HG03139 (cell line): ENCODE data around the gene INPP4A.

Source experiments
- ATAC-seq: cut with Tn5 transposase; IDR thresholded peaks from one replicate; pipeline ENCODE4 v1.9.1; 2021; ENCODE audit not compliant: unreplicated experiment

Gene INPP4A

DNA sequence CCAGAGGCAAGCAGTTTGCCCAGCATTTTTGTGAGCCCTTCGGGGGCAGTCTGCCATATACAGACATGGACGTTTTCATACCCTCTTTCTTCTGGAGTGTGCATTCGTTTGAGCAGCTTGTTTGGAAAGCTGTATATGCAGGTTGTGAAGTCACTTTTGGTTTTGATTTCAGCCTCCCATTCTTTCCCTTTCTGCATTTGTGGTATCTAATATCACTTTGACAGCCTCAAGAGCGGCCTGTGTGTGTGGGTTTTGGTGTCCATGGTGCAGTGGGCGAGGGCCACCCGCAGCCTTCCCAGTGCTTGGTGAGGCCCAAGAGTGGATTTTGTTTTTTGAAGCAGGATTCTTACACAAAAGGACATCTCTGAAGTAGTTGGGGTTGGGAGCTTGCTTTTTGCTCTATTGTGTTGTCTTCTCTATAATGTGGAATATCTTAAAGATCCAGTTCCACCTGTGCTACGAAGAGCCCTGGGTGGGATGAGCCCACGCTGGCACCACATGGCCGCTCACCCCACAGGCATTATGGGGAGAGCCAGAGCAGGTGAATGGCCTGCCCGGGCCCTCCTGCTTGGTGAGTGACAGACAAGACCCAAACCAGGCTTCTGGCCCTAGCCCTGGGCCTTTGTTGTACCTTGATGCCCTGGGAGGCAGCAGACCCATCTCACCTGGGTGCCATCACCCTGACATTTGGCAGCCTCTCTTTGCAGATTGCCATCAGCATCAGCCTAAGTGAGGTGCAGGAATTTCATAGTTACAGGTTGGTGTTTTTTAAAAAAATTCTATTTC, 29.5 kb downstream of the INPP4A start:
- no peak for ATAC-seq

DNA sequence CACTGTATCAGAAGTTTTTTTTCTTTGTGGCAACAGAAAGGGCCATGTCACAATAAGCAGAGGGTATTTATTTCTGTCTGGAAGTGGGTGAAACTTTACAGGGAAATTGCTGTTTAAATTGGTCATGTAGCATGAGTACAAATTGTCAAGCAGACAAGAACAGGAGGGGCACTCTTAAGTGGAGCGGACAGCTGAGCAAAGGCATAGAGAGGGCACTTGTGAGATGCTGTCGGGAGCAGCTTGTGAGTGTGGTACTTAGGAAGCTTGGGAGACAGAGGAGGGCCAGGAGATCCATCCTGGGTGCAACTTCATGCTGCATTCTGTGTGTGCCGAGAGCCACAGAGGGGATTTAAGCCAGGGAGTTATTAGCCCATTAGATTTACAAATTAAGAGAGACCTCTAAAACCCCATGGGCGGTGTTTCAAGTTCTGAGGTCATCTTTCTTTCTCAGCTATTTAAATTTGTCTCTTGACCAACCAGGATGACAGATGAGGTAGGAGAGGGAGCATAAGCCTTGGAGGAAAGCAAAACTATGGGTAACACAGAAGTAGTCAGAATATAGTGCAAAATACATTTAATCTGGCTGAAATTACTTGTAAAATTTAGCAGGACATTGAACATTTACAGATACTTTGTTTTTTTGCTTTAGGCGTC, 30.4 kb downstream of the INPP4A start:
- no peak for ATAC-seq

DNA sequence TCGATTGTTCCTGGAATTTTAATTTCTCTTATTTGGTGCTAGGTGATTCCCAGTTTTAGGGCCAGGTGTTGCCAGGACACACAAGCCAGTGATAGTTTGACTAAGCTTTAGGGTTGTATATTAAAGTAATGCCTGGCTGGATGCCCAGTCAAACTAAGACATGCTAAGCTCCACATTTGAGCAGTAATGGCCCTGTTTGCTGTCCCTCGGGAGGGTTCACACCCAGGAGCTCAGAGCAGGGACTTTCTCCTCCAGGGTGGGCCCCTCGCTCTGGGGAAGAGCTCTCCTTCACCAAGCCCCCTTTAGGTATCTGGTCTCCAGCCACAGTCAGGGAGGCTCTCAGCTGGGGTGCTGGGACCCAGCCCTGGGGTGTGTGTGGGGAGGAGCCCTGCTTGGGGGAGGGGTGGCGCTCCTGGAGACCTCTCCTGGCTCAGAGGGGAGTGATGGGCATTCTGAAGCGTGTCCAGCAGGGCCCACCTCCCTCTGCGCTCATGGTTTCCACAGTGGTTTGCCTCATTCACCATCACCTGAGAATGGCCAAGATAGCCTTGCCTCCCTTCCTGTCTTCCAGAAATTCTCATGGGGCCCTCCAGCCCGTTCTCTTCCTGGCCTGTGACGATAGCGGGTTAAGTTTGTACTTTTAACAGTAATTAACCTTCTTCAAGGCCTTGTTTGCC, 31.7 kb downstream of the INPP4A start:
- ATAC-seq: no peak

DNA sequence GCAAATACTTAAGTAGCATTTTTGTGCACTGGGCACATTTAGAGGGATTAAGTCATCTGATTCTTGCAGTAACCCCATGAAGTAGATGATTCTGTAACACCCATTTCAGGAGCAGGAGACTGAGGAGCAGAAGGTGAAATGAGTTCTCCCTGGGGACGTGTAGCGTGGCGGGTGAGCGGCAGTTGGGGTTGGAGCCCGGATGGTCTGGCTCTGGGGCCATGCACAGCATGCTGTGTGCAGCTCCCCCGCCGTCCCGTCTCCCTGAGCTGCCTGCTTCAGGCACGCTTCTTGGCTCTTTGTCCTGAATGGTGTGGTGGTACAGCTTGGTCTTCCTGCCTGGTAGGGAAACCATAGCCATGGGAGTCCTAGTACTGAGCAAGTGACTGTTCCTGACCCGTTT, 32.4 kb downstream of the INPP4A start:
- ATAC-seq: no peak

DNA sequence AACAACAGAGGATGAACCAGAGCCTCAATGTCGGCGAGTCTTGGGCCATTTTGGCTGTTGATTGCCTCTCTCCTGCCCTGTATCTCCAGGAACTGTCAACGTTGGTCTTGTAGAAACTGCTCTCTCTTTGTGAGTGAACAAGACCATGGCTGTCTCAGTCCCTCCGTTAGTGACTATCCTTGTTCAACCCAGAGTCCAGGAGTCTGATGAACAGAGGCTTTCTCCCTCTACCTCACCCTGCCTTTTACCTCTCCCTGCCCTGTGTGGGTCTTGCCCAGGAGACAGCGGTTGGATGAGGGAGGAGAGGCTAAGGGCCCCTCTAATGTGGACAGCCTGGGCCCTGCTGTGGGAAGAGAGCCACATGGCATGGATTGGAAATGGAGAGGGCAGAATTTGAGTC, 32.8 kb downstream of the INPP4A start:
- no peak for ATAC-seq

DNA sequence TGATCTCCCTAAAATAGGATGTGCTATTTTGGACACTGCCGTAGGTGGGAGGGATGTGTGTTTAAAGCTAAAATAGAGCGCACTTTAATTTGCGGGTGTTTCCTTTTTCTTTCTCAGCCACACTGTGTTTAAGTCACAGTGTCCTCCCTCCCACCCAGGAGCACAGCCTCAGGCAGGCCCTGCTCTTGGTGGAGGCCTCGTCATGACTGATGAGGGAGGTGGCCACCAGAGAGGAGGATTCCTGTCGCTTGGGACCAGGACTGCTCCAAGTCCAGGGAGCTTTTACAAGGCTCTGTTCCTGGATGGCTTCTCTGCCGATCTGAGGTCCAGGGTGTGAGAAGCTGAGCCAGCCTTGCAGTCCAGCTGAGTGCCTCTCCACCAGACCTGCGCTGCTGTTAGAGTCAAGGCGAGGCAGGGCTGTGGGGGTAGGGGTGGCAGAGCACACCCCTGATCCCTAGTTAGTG, 33.5 kb downstream of the INPP4A start:
- no peak for ATAC-seq

DNA sequence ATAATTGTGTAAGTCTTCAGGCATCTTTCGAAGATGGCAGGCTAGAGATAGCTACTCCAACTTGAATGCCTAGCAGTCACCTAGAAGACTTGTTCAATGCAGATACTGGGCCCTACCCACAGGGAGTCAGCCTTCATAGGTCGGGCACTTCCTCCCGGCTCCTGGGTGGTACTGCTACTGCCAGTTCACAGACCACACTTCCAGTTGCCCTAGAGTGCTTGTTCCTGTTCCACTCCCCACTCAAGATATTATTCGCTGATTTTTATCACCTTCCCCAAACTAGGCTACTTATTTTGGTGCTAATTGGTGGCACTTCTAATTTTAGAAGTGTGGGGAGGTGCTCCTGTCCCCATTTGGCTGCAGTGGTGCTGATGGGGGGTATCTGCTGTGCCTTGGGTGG, 34.2 kb downstream of the INPP4A start:
- no peak for ATAC-seq

DNA sequence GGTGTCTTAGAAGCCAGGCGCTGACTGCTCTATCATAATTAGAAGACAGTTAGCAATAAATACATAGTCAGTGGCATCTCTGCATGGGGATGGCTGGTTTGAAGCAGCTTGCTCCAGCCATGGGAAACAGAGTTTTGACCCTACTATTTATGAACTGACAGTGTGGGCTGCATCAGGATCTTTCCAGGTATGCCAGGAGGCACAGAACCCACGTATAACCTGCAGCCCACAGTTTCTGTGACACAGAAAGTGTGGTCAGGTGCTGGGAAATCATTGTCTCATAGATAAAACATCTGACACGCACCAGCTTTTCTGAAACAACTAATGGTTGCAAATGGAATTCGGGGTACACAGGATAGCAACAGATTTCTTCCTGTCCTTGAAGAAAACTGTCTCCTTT, 34.7 kb downstream of the INPP4A start:
- ATAC-seq: no peak

DNA sequence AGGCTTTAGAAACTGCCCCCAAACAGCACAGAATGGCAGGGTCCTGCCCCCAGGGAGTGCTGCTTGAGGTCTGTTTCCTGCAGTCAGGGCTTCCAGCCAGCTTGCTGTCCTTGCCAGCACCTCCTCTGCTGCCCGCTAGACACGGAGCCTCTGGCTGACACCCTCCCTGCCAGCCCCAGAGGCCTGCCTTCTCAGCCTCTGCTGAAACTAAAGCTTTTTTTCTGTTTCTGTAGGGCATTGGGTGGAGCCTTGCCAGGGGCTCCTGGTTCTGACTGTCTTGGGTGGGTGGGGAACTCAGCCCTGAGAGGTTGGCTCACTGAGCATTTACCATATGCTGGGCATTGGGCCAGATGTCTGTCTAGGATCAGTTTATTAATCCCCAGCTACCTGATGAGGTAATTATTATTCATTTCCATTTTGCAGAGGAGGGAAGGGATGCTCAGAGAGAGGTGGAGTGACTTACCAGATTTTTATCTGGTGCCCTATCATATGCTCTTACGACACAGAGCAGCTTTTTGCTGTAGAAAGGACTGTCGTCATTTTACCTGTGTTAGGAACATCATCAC, 35.4 kb downstream of the INPP4A start:
- no peak for ATAC-seq

DNA sequence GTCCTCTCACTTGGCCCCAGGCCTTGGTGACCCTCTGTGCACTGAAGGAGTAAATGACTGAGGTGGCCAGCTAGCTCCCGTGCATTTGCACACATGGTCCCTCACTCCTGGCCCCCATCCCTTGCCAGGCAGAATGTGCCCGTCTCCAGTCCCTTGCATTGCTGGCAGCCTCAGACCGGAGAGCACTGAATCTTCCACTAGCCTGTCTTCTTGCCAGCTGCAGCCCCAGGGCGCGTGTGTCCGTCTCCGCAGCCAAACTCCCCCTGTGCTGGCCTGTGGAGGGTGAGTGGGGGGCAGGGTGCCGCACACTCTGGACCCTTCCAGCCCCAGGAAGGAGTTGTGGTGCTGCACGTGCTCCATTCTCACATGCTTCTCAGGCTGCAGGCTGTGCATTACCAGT, 35.9 kb downstream of the INPP4A start:
- ATAC-seq: no peak

DNA sequence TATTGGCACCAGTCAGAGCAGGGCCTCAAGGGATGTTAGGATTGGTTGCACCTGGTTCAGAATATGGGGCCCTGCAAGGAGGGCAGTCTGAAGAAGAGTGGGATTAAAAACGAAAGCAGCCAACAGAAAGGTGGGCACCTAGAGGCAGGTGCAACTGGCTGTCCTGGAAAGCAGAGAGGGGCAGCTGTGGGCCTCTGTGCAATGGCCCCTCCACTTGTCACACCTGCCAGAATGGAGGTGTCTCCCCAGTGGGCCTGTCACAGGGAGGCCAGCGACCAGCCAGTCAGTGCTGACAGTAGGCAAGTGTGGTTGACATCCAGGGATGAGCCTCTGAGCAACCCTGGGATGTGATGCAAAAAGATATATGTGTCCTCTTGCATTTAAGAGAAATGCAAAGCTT, 37.7 kb downstream of the INPP4A start:
- ATAC-seq: no peak

DNA sequence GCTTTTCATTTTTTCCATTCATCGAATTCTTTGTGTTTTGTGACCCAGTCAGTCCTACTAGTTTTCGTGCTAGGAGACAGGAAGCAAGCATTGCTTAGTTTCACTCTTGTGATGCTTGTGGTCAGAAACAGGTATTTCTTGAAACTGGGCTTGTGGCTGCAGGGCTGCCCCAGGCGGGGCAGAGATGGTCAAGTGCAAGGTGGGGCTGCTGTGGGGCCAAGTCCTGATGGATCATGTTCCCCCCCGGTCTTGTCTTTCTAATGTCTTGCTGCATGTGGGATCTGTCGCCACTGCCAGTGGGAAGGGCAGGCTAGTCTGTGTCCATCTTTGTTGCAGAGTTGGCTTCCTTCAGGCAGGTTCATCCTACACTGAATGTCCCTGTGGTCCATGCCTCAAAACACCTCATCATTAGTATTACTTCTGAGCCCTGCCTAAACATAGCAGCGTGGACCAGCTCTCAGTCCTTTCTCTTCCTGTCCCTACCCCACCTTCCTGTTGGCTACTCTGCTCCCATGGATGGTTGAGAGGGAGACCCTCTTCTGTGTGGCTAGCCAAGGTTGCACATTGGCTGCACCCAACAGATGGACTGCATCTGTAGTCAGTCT, 38.7 kb downstream of the INPP4A start:
- peak; percentile 52 for ATAC-seq

DNA sequence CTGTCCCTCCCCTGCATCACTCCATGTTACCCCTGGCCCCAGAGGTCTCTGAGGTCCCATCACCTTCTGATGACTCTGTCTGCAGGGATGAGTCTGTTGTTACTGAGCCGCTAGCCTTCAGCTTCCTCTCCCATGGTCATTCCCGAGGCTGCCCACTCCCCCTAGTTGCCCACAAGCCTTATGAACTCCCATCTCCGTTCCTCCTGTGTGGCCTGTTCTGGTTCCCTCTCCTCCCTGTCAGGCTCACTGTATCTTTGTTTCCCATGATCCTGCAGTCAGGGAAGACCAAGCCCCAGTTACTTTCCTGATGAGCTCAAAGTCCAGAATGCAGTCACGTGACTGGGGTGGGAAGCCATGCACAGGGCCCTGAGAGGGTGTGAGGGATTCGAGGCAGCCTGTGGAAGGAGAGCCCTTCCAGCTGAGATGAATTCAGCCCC, 39.5 kb downstream of the INPP4A start:
- no peak for ATAC-seq

DNA sequence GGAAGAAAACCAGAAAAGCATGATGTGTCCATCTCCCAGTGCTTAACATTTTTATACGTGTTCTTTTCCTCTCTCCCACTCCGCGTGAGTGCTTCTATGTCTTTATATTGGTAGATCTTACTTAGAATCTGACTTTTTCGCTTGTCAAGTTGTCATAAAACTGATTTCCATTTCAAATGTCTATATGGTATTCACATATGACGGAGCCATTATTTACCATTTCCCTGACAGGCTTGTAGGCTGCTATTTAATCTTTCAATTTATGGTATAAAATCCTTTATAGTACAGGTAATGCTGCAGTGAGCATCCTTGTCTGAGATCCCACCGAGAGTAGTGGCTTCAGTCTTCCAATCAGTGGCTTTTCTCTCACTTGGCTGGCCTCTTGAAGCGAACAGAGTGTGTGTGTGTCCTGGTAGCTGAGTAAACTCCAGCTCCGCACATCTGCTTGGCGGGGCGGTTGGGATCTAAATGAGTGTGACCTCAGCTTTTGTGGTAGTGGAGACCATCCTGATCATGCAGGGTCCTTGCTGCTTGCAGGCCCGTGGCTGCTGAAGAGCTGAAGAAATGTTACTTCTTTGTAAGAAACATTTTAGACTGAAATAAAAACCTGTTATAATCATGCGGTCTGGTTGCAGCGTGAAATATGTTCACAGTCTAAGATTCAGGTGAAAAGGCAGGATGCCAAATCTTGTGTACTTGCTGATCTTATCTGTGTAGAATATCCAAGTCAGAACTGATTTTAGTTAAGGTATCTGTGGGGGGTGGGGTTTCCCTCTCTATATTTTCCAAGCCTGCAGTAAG, 40.2 kb downstream of the INPP4A start:
- no peak for ATAC-seq

DNA sequence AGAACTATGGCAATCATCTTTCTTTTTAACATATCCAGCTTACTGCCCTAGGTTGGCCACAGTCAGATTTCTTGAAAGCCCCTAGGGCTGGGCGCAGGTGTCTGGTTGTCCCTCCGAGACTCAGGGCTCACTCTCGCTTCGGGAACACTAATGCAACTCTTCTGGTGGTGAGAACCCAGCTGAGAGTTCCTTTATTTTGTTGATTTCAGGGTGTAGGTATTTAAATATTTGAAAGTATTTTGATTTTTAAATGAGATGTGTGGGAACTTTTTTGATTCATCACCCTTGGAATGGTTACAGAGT, 40.7 kb downstream of the INPP4A start:
- ATAC-seq: no peak

DNA sequence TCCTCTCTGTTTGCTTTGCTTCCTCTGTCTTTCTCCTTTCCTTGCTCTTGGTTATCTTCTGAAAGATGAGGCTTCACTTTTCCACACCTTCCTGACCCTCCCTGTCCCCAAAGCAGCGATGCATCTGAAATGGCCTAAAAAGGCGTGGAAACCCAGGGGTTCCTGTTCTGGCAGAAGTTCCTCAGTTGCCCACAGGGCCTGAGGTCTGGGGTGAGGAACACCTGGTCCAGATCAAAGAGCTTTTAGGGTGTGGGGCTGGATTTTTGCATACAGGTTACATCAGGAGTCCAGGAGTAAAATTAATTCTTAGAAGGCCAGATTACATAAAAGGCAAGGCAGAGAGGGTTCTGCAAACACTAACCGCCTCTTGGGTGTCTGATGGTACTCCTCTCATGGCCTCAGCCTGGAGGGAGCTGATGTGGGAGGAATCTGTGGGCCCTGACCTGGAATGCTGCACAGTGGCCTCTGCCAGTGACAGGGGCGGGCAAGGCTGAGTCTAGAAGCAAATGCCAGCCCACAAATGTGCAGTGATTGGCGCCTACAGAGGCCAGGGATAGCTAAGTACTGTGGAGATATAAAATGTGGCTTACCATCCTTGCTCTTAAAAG, 41.8 kb downstream of the INPP4A start:
- ATAC-seq: no peak

DNA sequence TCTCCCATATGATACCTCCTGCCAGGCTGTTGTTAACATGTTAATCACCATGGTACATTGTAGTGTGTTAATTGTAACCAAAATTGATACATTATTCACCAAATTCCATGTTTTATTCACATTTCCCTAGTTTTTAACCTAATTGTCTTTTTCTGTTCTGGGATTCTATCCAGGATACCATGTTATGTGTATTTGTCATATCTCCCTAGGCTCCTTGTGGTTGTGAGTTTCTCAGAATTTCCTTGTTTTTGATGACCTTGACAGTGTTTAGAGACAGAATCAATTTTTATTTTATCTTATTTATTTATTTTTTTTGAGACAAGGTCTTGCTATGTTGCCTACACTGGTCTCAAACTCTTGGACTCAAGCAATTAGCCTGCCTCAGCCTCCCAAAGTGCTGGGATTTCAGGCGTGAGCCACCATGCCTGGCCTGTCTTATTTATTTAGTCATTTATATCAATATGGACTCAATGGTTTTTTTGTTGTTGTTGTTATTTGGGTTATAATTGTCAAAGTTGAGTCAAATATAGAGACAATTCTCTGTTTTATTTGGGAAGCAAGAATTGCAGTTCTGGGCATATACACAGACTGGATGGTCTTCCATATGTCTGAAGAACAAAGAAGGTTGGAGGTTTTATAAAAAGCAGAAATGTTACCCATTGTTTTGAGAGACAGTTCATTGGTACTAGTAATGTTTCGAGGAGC, 42.6 kb downstream of the INPP4A start:
- ATAC-seq: no peak

DNA sequence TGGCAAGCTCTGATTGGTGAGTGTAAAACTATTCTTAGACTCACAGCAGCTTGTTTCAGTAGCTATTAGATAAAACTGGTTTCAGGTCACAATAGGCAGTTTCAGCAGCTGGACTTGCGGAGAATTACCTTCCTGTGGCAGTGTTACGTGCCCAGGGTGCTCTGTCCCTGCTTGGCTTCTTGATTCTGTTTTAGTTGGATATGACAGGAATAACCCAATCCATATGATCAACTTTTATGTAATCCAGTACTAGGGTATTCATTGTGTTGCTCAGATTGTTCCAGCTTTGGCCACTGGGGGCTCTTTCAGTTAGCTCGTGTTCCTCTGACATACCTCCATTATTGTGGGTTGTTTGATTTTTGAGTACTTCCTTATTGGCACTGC, 43.1 kb downstream of the INPP4A start:
- peak; percentile 55 for ATAC-seq

DNA sequence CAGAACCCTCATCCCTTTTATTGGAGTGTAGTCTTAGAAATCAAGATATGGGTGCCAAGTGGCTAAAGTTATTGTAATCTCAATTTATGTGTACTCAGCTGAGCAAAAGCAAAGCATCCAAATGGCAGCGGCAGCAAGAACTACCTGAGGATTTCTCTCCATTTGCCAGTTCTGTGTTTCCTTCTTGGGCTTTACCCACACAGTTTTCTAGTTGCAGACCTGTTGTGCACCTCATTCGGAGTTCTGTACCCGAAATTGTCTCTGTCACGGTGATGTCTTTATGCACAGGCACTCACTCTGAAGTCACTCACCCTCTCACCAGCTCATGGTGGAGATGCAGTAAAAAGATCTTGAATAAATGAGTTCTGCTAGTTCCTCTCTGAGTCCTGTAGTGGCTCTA, 43.6 kb downstream of the INPP4A start:
- ATAC-seq: no peak

DNA sequence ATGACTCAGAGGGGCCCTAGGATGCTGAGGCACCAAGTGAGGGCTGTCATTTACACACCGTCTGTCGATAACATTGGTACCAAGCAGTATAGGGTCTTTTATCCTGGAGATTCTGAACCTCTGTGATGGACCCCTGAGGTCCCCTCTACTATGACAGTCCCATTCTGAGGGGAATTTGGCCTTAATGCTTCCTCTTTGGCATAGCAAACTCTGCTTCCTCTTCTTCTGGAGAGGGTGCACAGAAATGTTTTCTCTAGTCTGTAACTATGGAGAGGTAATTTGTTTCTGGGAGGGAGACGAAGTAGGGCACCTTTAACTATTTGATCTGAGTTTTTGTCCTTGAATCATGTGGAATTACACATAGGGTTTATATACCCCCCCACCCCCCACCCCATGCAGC, 44.8 kb downstream of the INPP4A start:
- no peak for ATAC-seq
